Activated CD4-positive, alpha-beta memory T cell treated with anti-CD3 and anti-CD28 coated beads for 36 hours (primary cell): ENCODE data around the gene CADM1. TPM values are rescaled to one million over a fixed set of nuclear protein-coding genes. Genes with fewer than 3 reads are reported as not detected.

Experiments
- CTCF ChIA-PET: fragments of 350-600 bp; sonication (Branson Sonifier 250); formaldehyde crosslinking; loops from one replicate; lab custom pipeline; 2021; ENCODE audit warnings: antibody characterized with exemption, inconsistent platforms; lab: Charles Lee
- POLR2A ChIA-PET: fragments of 350-600 bp; sonication (Branson Sonifier 250); formaldehyde crosslinking; loops from one replicate; lab custom pipeline; 2021; ENCODE audit warnings: antibody characterized with exemption; lab: Charles Lee
- DNase-seq: peaks from one replicate; pipeline ENCODE4 v3.0.0-alpha.2; 2020
- H3K27ac Mint-ChIP-seq: one replicate; pipeline ENCODE4 v1.8.0; 2021; ENCODE audit warnings: mixed read lengths
- H3K27me3 Mint-ChIP-seq: one replicate; pipeline ENCODE4 v1.8.0; 2021; ENCODE audit warnings: mixed read lengths
- H3K36me3 Mint-ChIP-seq: one replicate; pipeline ENCODE4 v1.8.0; 2021; ENCODE audit warnings: mixed read lengths
- H3K4me1 Mint-ChIP-seq: one replicate; pipeline ENCODE4 v1.8.0; 2021; ENCODE audit warnings: low read depth, mixed read lengths
- H3K4me3 Mint-ChIP-seq: one replicate; pipeline ENCODE4 v1.8.0; 2021; ENCODE audit warnings: mild to moderate bottlenecking, mixed read lengths
- H3K9me3 Mint-ChIP-seq: one replicate; pipeline ENCODE4 v1.8.0; 2021; ENCODE audit warnings: mixed read lengths
- intact Hi-C: fragments of 100-400 bp; cut with micrococcal nuclease; formaldehyde crosslinking; loops from one replicate; pipeline ENCODE4 v1.15.1; 2023
- total RNA-seq, 2 experiments: library from RNA; stranded (reverse); gene quantifications; one replicate each; pipeline ENCODE4 v1.2.3, GENCODE V29; 2021

The CADM1 gene
- total RNA-seq, 2 experiments from 2014 or later, result 0.95 to 1.5 TPM

GRCh38 chr11:115421992-115422689 is 82.1 kb downstream of the CADM1 start:
- CTCF ChIA-PET, result no interaction called here
- H3K9me3 Mint-ChIP-seq, result no peaks in the 10 kb centered on the region

GRCh38 chr11:115421352-115421991 is 82.7 kb downstream of the CADM1 start:
- intact Hi-C loops, result no loop called here
- ChIA-PET CTCF (no interaction called here), POLR2A (no interaction called here)
- Mint-ChIP-seq H3K27me3 (no peaks in the 10 kb centered on the region), H3K4me3 (no peak overlapping the region), H3K36me3 (no peaks in the 10 kb centered on the region), H3K27ac (no peak overlapping the region), H3K9me3 (no peaks in the 10 kb centered on the region), H3K4me1 (no peaks in the 10 kb centered on the region)
- DNase-seq, result no peak

More at GRCh38 chr11:115421992-115422689, 82.1 kb downstream of the CADM1 start:
- Mint-ChIP-seq H3K27ac (no peak overlapping the region), H3K4me1 (no peaks in the 10 kb centered on the region), H3K27me3 (no peaks in the 10 kb centered on the region), H3K36me3 (no peaks in the 10 kb centered on the region), H3K4me3 (no peak overlapping the region)
- DNase-seq, result no peak
- intact Hi-C loops, result no loop called here
- POLR2A ChIA-PET, result no interaction called here

- no peak overlapping the region for H3K4me3 Mint-ChIP-seq
- ChIA-PET CTCF (interaction anchor here (0.8 kb wide), 1 partner anchor 96 kb away, joined by 3 read pairs; no protein-coding TSS in a partner anchor), POLR2A (no interaction called here)
- no peaks in the 10 kb centered on the region for H3K9me3 Mint-ChIP-seq
- H3K36me3 Mint-ChIP-seq, result no peaks in the 10 kb centered on the region
- intact Hi-C loops, result no loop called here
- H3K4me1 Mint-ChIP-seq, result no peaks in the 10 kb centered on the region
- H3K27ac Mint-ChIP-seq, result no peak overlapping the region
- no peak for DNase-seq
- no peaks in the 10 kb centered on the region for H3K27me3 Mint-ChIP-seq
These were observed 83.7 kb downstream of the CADM1 start for GRCh38 chr11:115420505-115420904.

GRCh38 chr11:115418626-115419025 is 85.6 kb downstream of the CADM1 start:
- Mint-ChIP-seq H3K4me3 (no peak overlapping the region), H3K36me3 (no peaks in the 10 kb centered on the region), H3K27me3 (no peaks in the 10 kb centered on the region), H3K4me1 (no peaks in the 10 kb centered on the region), H3K27ac (no peak overlapping the region), H3K9me3 (no peaks in the 10 kb centered on the region)
- DNase-seq, result no peak
- ChIA-PET POLR2A (no interaction called here), CTCF (no interaction called here)
- intact Hi-C loops, result no loop called here

GRCh38 chr11:115418081-115418480 is 86.1 kb downstream of the CADM1 start:
- intact Hi-C loops, result no loop called here
- no peak for DNase-seq
- CTCF ChIA-PET, result no interaction called here
- Mint-ChIP-seq H3K4me3 (no peak overlapping the region), H3K4me1 (no peaks in the 10 kb centered on the region), H3K27me3 (no peaks in the 10 kb centered on the region), H3K27ac (no peak overlapping the region), H3K9me3 (no peaks in the 10 kb centered on the region), H3K36me3 (no peaks in the 10 kb centered on the region)
- POLR2A ChIA-PET, result no interaction called here

GRCh38 chr11:115411120-115411519 is 93.1 kb downstream of the CADM1 start:
- CTCF ChIA-PET, result no interaction called here
- H3K9me3 Mint-ChIP-seq, result no peaks in the 10 kb centered on the region
- H3K4me3 Mint-ChIP-seq, result no peak overlapping the region
- no peaks in the 10 kb centered on the region for H3K4me1 Mint-ChIP-seq
- H3K27ac Mint-ChIP-seq, result no peak overlapping the region
- DNase-seq, result no peak
- no peaks in the 10 kb centered on the region for H3K36me3 Mint-ChIP-seq
- POLR2A ChIA-PET, result no interaction called here
- H3K27me3 Mint-ChIP-seq, result no peaks in the 10 kb centered on the region
- intact Hi-C loops, result no loop called here

GRCh38 chr11:115409691-115410220 is 94.5 kb downstream of the CADM1 start:
- no peaks in the 10 kb centered on the region for H3K9me3 Mint-ChIP-seq
- H3K27me3 Mint-ChIP-seq, result no peaks in the 10 kb centered on the region
- no peaks in the 10 kb centered on the region for H3K36me3 Mint-ChIP-seq
- no peak overlapping the region for H3K4me3 Mint-ChIP-seq
- ChIA-PET CTCF (no interaction called here), POLR2A (no interaction called here)
- no peaks in the 10 kb centered on the region for H3K4me1 Mint-ChIP-seq
- DNase-seq, result no peak
- intact Hi-C loops, result no loop called here
- H3K27ac Mint-ChIP-seq, result no peak overlapping the region

- ChIA-PET POLR2A (no interaction called here), CTCF (no interaction called here)
- Mint-ChIP-seq H3K4me1 (no peaks in the 10 kb centered on the region), H3K27ac (no peak overlapping the region), H3K36me3 (no peaks in the 10 kb centered on the region), H3K4me3 (no peak overlapping the region), H3K27me3 (no peaks in the 10 kb centered on the region), H3K9me3 (no peaks in the 10 kb centered on the region)
- intact Hi-C loops, result no loop called here
- DNase-seq, result no peak
These were observed 95.0 kb downstream of the CADM1 start for GRCh38 chr11:115409116-115409670.

GRCh38 chr11:115408036-115408921 is 95.9 kb downstream of the CADM1 start:
- ChIA-PET POLR2A (no interaction called here), CTCF (no interaction called here)
- no peak overlapping the region for H3K27ac Mint-ChIP-seq
- intact Hi-C loops, result no loop called here
- no peaks in the 10 kb centered on the region for H3K4me1 Mint-ChIP-seq
- H3K9me3 Mint-ChIP-seq, result no peaks in the 10 kb centered on the region
- H3K36me3 Mint-ChIP-seq, result no peaks in the 10 kb centered on the region
- DNase-seq, result no peak
- H3K4me3 Mint-ChIP-seq, result no peak overlapping the region
- H3K27me3 Mint-ChIP-seq, result no peaks in the 10 kb centered on the region

- H3K27ac Mint-ChIP-seq, result no peak overlapping the region
- no peaks in the 10 kb centered on the region for H3K27me3 Mint-ChIP-seq
- no peaks in the 10 kb centered on the region for H3K4me1 Mint-ChIP-seq
- ChIA-PET POLR2A (no interaction called here), CTCF (no interaction called here)
- H3K9me3 Mint-ChIP-seq, result no peaks in the 10 kb centered on the region
- no peak overlapping the region for H3K4me3 Mint-ChIP-seq
- intact Hi-C loops, result no loop called here
- H3K36me3 Mint-ChIP-seq, result no peaks in the 10 kb centered on the region
- DNase-seq, result no peak
These were observed 96.7 kb downstream of the CADM1 start for GRCh38 chr11:115407496-115407895.

GRCh38 chr11:115406404-115406803 is 97.8 kb downstream of the CADM1 start:
- DNase-seq, result no peak
- no peak overlapping the region for H3K4me3 Mint-ChIP-seq
- CTCF ChIA-PET, result no interaction called here
- no peak overlapping the region for H3K27ac Mint-ChIP-seq
- POLR2A ChIA-PET, result no interaction called here
- no peaks in the 10 kb centered on the region for H3K9me3 Mint-ChIP-seq
- H3K4me1 Mint-ChIP-seq, result no peaks in the 10 kb centered on the region
- H3K27me3 Mint-ChIP-seq, result no peaks in the 10 kb centered on the region
- intact Hi-C loops, result no loop called here
- no peaks in the 10 kb centered on the region for H3K36me3 Mint-ChIP-seq
